ENCODE measurements around the gene AARS1.
A peak's percentile ranks its signal among the peaks of the same experiment; 100 is the strongest.
"Not testable (repeated sequence)": the region's sequence is repeated elsewhere in the genome, so short reads cannot be mapped to it uniquely, and the experiment has no call there.

The AARS1 gene

GRCh38 chr16:70276392-70276791, 12.9 kb downstream of the AARS1 start:
- no peak for TF ChIP-seq CTCF (IDR thresholded peaks at IDR 0.05; ENCODE audit: low read depth, low read length)
- no peak overlapping the region for H3K4me3 ChIP-seq (ENCODE audit: low read depth, low read length)

GRCh38 chr16:70271696-70272095, 17.6 kb downstream of the AARS1 start:
- Histone ChIP-seq H3K4me1 (peaks cover under 1% of the 10 kb centered on the region; the same call in 1 of the 2 replicates), H3K36me3 (peaks cover 92% of the 10 kb centered on the region), H3K4me3 (ENCODE audit: low read depth, low read length) (no peak overlapping the region), H3K9me3 (no peaks in the 10 kb centered on the region), H3K27me3 (no peaks in the 10 kb centered on the region)
- no peak for TF ChIP-seq CTCF (IDR thresholded peaks at IDR 0.05; ENCODE audit: low read depth, low read length)
- no peak for DNase-seq

More at GRCh38 chr16:70276392-70276791, 12.9 kb downstream of the AARS1 start:
- DNase-seq = no peak
- Histone ChIP-seq H3K36me3 (peaks cover 89% of the 10 kb centered on the region), H3K4me1 (peaks cover 7% of the 10 kb centered on the region), H3K9me3 (no peaks in the 10 kb centered on the region), H3K27me3 (no peaks in the 10 kb centered on the region)

- Histone ChIP-seq H3K4me3 (ENCODE audit: low read depth, low read length) (no peak overlapping the region), H3K27me3 (no peaks in the 10 kb centered on the region), H3K36me3 (peaks cover 92% of the 10 kb centered on the region), H3K9me3 (no peaks in the 10 kb centered on the region), H3K4me1 (no peaks in the 10 kb centered on the region)
- no peak for TF ChIP-seq CTCF (IDR thresholded peaks at IDR 0.05; ENCODE audit: low read depth, low read length)
- DNase-seq = no peak
Observed at GRCh38 chr16:70270176-70270575, 19.1 kb downstream of the AARS1 start.

- no peaks in the 10 kb centered on the region for H3K27me3 ChIP-seq
- no peak for TF ChIP-seq CTCF (IDR thresholded peaks at IDR 0.05; ENCODE audit: low read depth, low read length)
- no peak overlapping the region for H3K4me3 ChIP-seq (ENCODE audit: low read depth, low read length)
- DNase-seq = no peak
- no peaks in the 10 kb centered on the region for H3K4me1 ChIP-seq
- H3K9me3 ChIP-seq = no peaks in the 10 kb centered on the region
- peaks cover 94% of the 10 kb centered on the region for H3K36me3 ChIP-seq
Observed at GRCh38 chr16:70269471-70269870, 19.8 kb downstream of the AARS1 start.

GRCh38 chr16:70267922-70268321, 21.4 kb downstream of the AARS1 start:
- H3K36me3 ChIP-seq = peaks cover 94% of the 10 kb centered on the region
- DNase-seq; H3K4me1 ChIP-seq; H3K27me3 ChIP-seq; H3K4me3 ChIP-seq (ENCODE audit: low read depth, low read length); H3K9me3 ChIP-seq: not testable (repeated sequence)

GRCh38 chr16:70267516-70267915, 21.8 kb downstream of the AARS1 start:
- Histone ChIP-seq H3K27me3 (no peaks in the 10 kb centered on the region), H3K9me3 (no peaks in the 10 kb centered on the region), H3K36me3 (peaks cover 94% of the 10 kb centered on the region), H3K4me3 (ENCODE audit: low read depth, low read length) (no peak overlapping the region), H3K4me1 (no peaks in the 10 kb centered on the region)
- peak; percentile 77 for TF ChIP-seq CTCF (IDR thresholded peaks at IDR 0.05; ENCODE audit: low read depth, low read length)
- DNase-seq = peak; percentile 54

- not testable (repeated sequence) for H3K9me3 ChIP-seq; DNase-seq; H3K4me1 ChIP-seq; H3K27me3 ChIP-seq; H3K4me3 ChIP-seq (ENCODE audit: low read depth, low read length)
- peaks cover 93% of the 10 kb centered on the region for H3K36me3 ChIP-seq
Observed at GRCh38 chr16:70259903-70260302, 29.4 kb downstream of the AARS1 start.

All from BE2C (cell line).